Skeletal muscle tissue (tissue), 4 donors: ENCODE results near the gene SLC5A9. TPM values are rescaled to one million over a fixed set of nuclear protein-coding genes. Genes with fewer than 3 reads are reported as not detected.
"Not testable (repeated sequence)": the region's sequence is repeated elsewhere in the genome, so short reads cannot be mapped to it uniquely, and the experiment has no call there.

Source experiments
- H3K27ac ChIP-seq: one replicate; pipeline ENCODE4 v1.7.0; 2013; ENCODE audit warnings: mild to moderate bottlenecking, low read depth, low read length, inconsistent platforms
- H3K27me3 ChIP-seq, 3 donors: one replicate each; pipeline ENCODE4 v1.7.0; 2013; ENCODE audit warnings: low read length in 3 of 3; ENCODE audit not compliant: control insufficient read depth in 3 of 3, insufficient read depth in 3 of 3
- H3K36me3 ChIP-seq, 3 donors: one replicate each; pipeline ENCODE4 v1.7.0; 2013; ENCODE audit warnings: low read length in 3 of 3; ENCODE audit not compliant: control insufficient read depth in 3 of 3, insufficient read depth in 3 of 3
- H3K4me1 ChIP-seq, 3 donors: one replicate each; pipeline ENCODE4 v1.7.0; 2013; ENCODE audit warnings: low read length in 3 of 3, mild to moderate bottlenecking in 3 of 3; ENCODE audit not compliant: control insufficient read depth in 3 of 3, insufficient read depth in 3 of 3
- H3K4me3 ChIP-seq, 3 donors: one replicate each; pipeline ENCODE4 v1.7.0; 2013; ENCODE audit warnings: low read length in 3 of 3
- H3K9ac ChIP-seq, 3 donors: one replicate each; pipeline ENCODE4 v1.7.0; 2013; ENCODE audit warnings: low read length in 3 of 3, mild to moderate bottlenecking in 3 of 3, moderate library complexity in 2 of 3, low read depth in 1 of 3
- H3K9me3 ChIP-seq, 3 donors: one replicate each; pipeline ENCODE4 v1.7.0; 2013; ENCODE audit warnings: low read length in 3 of 3; ENCODE audit not compliant: control insufficient read depth in 3 of 3
- total RNA-seq: library from RNA; depleted of rRNA; stranded (reverse); fragments of >200 nt; gene quantifications from one replicate; pipeline ENCODE4 v1.2.3, GENCODE V29; 2014
- donor health status: Osteomylitis.

The SLC5A9 gene
- total RNA-seq, 1 donor from 2014 or later: not detected

- no peak overlapping the region for H3K27ac ChIP-seq
- no peak overlapping the region for H3K9ac ChIP-seq
- no peaks in the 10 kb centered on the region for H3K36me3 ChIP-seq
- H3K27me3 ChIP-seq: no peaks in the 10 kb centered on the region
- H3K9me3 ChIP-seq: no peaks in the 10 kb centered on the region
- no peak overlapping the region for H3K4me3 ChIP-seq
- no peaks in the 10 kb centered on the region for H3K4me1 ChIP-seq
Measured at GRCh38 chr1:48208652-48209051, 13.9 kb upstream of the SLC5A9 start.

DNA sequence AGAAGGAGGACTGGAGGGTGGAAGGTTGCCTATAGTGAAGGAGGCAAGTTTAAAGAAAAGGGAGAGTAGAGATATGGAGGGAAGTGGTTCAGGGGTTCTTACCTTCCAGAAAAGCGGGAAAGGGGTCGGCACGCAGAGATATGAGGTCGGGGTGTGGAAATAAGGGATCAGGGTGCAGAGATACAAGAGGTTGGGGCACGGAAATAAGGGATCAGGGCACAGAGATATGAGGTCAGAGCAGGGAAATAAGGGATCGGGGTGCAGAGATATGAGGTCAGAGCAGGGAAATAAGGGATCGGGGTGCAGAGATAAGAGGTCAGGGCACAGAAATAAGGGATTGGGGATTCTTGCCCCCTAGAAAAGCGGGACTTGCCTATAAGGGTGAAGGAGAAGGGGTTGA, 9.1 kb upstream of the SLC5A9 start:
- not testable (repeated sequence) for H3K9ac ChIP-seq, H3K27ac ChIP-seq, H3K36me3 ChIP-seq, H3K27me3 ChIP-seq, H3K4me1 ChIP-seq, H3K9me3 ChIP-seq, H3K4me3 ChIP-seq

DNA sequence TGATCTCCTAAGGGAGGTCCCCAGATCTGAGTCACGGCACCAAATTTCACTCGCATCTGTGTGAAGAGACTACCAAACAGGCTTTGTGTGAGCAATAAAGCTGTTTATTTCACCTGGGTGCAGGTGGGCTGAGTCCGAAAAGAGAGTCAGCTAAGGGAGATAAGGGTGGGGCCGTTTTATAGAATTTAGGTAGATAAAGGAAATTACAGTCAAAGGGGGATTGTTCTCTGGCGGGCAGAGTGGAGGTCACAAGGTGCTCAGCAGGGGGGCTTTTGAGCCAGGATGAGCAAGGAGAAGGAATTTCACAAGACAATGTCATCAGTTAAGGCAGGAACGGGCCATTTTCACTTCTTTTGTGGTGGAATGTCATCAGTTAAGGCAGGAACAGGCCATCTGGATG, 8.2 kb upstream of the SLC5A9 start:
- not testable (repeated sequence) for H3K27me3 ChIP-seq, H3K36me3 ChIP-seq, H3K9me3 ChIP-seq, H3K4me1 ChIP-seq, H3K27ac ChIP-seq, H3K9ac ChIP-seq, H3K4me3 ChIP-seq

DNA sequence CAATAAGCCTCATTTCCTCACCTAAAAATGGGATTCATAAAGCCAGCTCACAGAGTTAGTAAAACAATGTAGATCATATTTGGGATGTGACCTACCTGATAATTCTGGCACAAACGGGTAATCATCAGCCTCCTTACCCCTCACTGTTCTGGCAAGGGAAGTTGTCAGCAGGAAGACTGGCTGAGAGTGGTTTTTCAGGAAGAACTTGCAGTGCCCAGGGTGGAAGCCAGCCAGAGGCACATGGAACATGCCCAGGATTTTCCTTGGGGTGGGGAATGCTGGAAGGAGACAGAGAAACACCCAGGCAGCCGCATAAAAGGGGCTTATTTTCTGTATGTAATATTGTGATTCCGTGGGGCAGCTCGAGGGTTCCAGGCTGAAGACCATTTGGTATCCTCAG, 7.7 kb upstream of the SLC5A9 start:
- H3K27ac ChIP-seq: no peak overlapping the region
- no peaks in the 10 kb centered on the region for H3K9me3 ChIP-seq
- H3K4me3 ChIP-seq: no peak overlapping the region
- H3K27me3 ChIP-seq: peaks cover 0 to 3% (median 0%) of the 10 kb centered on the region in 3 donors
- no peak overlapping the region for H3K9ac ChIP-seq
- peaks cover 0 to 8% (median 5%) of the 10 kb centered on the region in 3 donors for H3K4me1 ChIP-seq
- H3K36me3 ChIP-seq: no peaks in the 10 kb centered on the region

- no peaks in the 10 kb centered on the region for H3K36me3 ChIP-seq
- H3K27me3 ChIP-seq: peaks cover 0 to 3% (median 0%) of the 10 kb centered on the region in 3 donors
- peaks cover 0 to 8% (median 5%) of the 10 kb centered on the region in 3 donors for H3K4me1 ChIP-seq
- no peak overlapping the region for H3K4me3 ChIP-seq
- H3K27ac ChIP-seq: no peak overlapping the region
- no peak overlapping the region for H3K9ac ChIP-seq
- no peaks in the 10 kb centered on the region for H3K9me3 ChIP-seq
Measured at GRCh38 chr1:48215222-48215621, 7.3 kb upstream of the SLC5A9 start.

DNA sequence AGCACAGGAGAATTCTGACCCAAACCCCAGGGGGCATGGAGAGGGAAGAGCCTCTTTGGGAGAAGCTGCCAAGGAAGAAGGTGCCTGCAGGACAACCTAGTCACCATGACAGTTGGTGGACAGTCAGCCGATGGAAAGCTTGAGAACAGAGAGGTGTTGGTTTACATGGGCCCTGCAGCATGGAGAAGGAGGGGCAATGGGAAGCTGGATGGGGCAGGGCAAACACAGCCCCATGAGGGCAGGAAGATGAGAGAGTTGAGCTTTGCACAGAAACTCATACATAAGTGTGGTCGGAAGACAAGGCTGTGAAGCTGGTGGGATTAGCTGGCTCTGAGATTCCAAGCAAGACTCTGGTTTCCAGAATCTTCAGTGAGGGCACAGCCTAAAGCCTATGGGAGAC, 6.6 kb upstream of the SLC5A9 start:
- H3K27me3 ChIP-seq: peaks cover 0 to 3% (median 0%) of the 10 kb centered on the region in 3 donors
- H3K36me3 ChIP-seq: no peaks in the 10 kb centered on the region
- H3K4me1 ChIP-seq: peaks cover 0 to 8% (median 5%) of the 10 kb centered on the region in 3 donors
- H3K9ac ChIP-seq: no peak overlapping the region
- no peak overlapping the region for H3K27ac ChIP-seq
- no peak overlapping the region for H3K4me3 ChIP-seq
- no peaks in the 10 kb centered on the region for H3K9me3 ChIP-seq

DNA sequence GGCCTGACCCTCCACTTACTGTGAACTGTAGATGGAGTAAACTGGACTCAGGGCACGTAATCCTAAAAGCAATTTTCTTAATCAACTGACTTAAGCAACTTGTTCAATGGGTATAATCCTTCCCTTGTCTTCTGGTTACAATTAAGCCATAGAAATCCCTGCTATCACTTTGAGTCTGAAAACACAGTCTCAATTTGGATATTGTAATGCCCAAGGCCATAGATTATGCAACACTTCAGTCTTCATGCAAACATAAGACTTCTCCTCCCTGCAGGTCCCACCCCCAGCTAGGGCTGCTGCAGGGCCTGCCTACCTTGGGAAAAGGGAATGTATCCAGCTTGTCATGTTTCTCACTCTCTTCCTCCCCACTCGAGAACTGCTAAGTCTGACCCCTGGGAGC, 6.2 kb upstream of the SLC5A9 start:
- Histone ChIP-seq H3K36me3 (no peaks in the 10 kb centered on the region), H3K27me3 (peaks cover 0 to 3% (median 0%) of the 10 kb centered on the region in 3 donors), H3K4me3 (no peak overlapping the region), H3K9ac (no peak overlapping the region), H3K9me3 (no peaks in the 10 kb centered on the region), H3K4me1 (peaks cover 0 to 8% (median 5%) of the 10 kb centered on the region in 3 donors), H3K27ac (no peak overlapping the region)

- Histone ChIP-seq H3K4me3 (no peak overlapping the region), H3K27ac (no peak overlapping the region), H3K9ac (no peak overlapping the region), H3K9me3 (no peaks in the 10 kb centered on the region), H3K36me3 (no peaks in the 10 kb centered on the region), H3K27me3 (peaks cover 0 to 3% (median 0%) of the 10 kb centered on the region in 3 donors), H3K4me1 (peaks cover 0 to 8% (median 5%) of the 10 kb centered on the region in 3 donors)
Measured at GRCh38 chr1:48216941-48217340, 5.6 kb upstream of the SLC5A9 start.

DNA sequence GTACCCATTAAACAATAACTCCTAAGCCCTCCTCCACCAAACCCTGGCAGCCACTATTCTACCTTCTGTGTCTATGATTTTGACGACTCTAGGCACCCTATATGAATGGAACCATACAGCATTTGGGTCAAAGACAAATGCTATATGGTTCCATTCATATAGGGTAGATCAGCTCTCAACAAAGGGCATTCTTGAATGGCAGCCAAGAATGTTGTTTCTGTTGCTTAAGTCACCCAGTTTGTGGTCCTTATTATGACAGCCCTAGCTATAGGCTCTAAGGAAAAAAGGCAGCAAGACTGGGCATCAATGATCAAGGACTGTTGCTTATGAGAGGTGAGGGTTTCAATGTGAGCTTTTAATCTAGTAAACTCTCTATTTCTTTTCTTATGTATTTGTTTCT, 4.7 kb upstream of the SLC5A9 start:
- no peak overlapping the region for H3K4me3 ChIP-seq
- peaks cover 0 to 8% (median 5%) of the 10 kb centered on the region in 3 donors for H3K4me1 ChIP-seq
- no peaks in the 10 kb centered on the region for H3K36me3 ChIP-seq
- peaks cover 0 to 3% (median 0%) of the 10 kb centered on the region in 3 donors for H3K27me3 ChIP-seq
- H3K9me3 ChIP-seq: no peaks in the 10 kb centered on the region
- no peak overlapping the region for H3K9ac ChIP-seq
- H3K27ac ChIP-seq: no peak overlapping the region

DNA sequence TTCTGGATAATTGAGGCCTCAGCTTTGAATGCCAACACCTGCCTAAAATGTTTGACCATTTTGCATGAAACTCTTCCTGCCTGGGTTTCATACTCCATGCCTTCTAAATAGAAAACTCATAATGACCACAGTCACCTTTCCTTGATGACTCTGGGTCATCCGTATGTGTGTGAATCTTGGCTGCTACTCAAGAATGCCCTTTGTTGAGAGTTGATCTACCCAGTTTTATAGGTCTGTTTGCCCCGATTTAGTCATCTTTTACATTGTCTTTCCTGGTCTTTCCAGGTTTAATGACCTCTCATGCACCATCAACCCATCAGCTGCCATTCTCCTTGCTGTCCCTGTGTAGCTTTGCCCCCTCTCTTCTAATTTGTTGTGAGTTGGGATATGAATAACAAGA, 2.7 kb upstream of the SLC5A9 start:
- Histone ChIP-seq H3K9me3 (no peaks in the 10 kb centered on the region), H3K36me3 (no peaks in the 10 kb centered on the region), H3K4me1 (peaks cover 0 to 7% (median 3%) of the 10 kb centered on the region in 3 donors), H3K4me3 (no peak overlapping the region), H3K27me3 (peaks cover 0 to 6% (median 0%) of the 10 kb centered on the region in 3 donors), H3K27ac (no peak overlapping the region), H3K9ac (no peak overlapping the region)

- Histone ChIP-seq H3K36me3 (no peaks in the 10 kb centered on the region), H3K4me3 (no peak overlapping the region), H3K9me3 (no peaks in the 10 kb centered on the region), H3K9ac (no peak overlapping the region), H3K4me1 (no peaks in the 10 kb centered on the region), H3K27ac (no peak overlapping the region), H3K27me3 (peaks cover 0 to 5% (median 0%) of the 10 kb centered on the region in 3 donors)
Measured at GRCh38 chr1:48221122-48221521, 1.4 kb upstream of the SLC5A9 start.
